GM18499 (cell line): Measurements from ENCODE around the gene EOMES.
A peak's percentile ranks its signal among the peaks of the same experiment; 100 is the strongest.

Experiments
- ATAC-seq: cut with Tn5 transposase; IDR thresholded peaks from one replicate; pipeline ENCODE4 v1.9.1; 2021; ENCODE audit warnings: moderate number of reproducible peaks; ENCODE audit not compliant: insufficient read depth, unreplicated experiment

Gene EOMES

DNA sequence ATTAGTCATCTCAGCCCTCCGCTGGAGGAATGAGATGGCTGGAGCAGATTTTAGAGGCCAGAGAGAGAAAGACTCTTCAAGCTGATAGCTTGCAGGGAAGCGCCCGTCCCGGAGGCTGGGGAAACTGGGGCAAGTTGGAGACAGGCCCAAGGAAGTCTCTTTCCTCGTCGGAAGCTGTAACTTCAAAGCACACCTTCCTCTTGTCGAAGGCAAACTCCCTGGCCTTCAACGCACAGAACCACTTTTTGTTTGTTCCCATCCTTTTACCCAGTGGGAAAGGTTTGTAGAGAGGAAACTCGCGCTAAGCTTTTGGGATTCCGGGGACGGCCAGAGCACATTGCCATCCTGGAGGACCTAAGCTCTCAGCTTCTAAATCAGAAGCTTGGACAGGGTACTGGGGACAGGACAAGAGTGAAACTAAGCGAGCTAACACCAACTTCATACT, 900 bp upstream of the EOMES start:
- ATAC-seq: no peak

DNA sequence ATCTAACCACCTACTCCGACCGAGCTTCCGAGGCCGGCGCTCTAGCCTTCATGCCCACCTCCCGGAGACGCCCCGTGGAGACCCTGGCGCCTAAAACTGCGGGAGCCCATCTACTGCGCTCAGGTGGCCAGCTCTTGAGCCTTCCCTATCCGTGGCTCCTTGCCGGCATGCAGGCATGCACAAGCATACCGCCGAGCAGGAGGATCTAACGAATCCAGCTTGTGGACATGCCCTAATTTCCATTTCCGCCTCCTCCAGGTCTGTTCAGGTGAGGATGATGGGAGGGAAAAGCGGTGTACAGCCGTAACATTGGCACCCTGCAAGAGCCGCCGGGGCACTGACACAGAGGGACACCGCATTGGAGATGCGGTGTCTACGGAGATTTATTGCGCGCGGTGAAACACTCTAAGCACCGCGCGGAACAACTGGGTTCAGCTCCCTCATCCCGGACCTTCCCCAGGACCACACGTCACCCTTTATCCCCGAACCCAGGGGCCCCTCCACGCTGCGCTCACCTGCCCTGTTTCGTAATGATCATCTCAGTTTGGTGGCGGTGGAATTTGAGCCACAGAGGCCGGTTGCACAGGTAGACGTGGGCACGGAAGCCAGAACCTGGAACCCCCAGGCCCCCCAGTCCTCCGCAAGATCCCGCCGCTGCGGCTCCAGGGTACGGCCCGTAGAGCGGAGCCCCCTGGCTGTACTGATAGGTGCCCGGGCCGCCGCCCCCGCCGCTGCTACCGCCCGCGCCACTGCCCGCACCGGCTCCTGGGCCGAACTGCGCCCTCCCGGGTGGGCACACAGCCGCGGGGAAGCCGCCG, 1.0 kb downstream of the EOMES start:
- ATAC-seq: no peak

DNA sequence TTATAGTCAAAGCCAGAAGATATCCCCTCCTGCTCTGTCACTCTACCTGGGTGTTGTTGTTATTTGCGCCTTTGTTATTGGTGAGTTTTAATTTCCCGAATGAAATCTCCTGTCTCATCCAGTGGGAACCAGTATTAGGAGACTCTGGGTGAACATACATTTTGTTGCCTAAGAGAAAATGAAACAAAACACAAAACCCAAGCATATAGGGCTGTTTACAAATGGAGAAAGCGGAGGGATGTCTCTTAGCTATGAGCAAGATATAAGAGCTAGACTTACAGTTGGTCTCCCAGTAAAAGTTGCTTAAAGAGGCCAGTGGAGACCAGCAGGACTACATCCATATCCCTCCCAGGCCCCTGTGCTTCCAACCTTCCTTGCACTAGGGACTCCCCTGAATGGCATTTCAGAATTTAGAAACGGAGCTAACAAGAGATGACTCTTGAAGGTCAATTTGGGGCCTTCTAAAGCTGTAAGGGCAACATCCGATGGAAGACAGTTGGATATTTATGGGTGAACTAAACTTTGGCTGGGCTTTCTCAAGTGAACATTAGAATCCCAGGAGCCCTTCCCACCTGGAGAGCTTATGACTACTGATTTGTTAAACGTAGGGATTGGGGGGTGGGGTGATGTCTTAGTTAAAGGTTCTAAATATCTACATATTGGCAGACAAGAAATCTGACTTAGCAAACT, 2.7 kb downstream of the EOMES start:
- no peak for ATAC-seq

DNA sequence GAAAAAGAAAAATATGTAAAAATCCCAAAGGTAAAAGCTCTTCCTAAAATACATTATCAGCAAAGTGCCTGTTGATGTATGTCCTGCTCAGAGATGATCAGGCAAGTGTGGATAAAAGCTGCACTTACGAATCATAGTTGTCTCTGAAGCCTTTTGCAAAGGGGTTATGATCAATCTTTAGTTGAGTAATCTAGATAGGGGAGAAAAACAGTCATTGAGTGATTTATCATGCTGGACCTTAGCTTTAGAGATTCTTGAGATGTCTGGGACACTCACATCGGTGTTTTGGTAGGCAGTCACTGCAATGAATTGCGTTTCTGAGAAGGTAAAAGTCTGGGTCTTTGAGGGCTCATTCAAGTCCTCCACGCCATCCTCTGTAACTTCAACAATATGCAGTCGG, 3.7 kb downstream of the EOMES start:
- ATAC-seq: no peak

DNA sequence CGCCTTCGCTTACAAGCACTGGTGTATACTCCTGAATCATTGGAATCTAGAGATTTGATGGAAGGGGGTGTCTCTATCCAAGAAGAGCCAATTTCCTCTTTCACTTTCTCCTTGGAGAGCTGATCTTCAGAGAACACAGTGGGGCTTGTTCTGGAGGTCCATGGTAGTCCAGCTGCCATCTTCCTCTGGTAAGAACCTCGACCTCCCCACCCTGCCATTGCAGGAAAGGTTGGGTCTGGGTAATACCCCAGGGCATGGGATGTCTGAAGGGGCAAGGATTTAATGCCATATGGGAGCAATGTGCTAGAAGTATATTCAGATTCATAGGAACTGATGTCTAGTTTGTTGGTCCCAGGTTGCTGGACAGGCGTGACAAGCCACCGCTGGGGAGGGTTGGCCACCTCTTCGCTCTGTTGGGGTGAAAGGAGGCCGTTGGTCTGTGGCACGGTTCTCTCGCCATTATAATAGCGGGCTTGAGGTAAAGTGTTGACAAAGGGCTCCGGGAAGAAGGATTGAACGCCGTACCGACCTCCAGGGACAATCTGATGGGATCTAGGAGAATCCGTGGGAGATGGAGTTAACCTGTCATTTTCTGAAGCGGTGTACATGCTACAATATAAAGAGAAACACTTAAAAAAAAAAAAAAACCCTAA, 4.8 kb downstream of the EOMES start:
- no peak for ATAC-seq

DNA sequence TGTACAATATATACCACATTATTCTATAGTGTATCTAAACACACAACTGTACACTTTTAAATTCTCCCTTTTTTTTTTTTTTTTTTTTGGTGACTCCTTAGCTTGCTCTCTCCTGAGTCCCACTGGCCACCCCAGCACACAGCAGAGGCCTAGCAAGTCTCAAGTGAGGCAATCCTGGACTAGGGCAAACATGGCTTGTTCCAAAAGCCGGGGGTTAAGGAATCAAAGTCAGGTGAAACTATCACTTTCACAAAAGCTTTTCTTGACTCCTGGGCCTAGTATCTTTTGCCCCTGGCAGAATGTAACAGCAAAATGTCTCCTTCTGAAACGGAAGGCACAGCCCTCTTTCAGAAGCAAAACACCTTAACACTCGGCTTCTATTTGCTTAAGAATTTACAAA, 5.8 kb downstream of the EOMES start:
- no peak for ATAC-seq

DNA sequence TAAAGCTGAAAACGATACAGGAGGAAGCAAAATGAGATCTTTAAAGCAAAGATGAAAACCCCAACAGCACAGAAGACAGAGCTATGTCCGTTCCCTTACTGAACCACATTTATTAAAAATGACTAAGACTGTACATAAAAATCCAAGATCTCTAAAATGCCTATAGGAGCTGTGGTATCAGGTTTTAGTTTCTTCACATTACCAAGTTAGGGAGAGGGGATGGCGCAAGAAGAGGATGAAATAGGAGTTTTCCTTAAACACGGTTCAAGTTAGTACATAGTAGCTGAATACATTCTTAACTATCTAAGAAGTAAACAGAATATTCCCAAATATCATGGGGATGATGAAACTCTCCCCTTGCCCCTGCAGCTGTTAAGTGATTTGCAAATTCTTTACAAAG, 6.3 kb downstream of the EOMES start:
- no peak for ATAC-seq

DNA sequence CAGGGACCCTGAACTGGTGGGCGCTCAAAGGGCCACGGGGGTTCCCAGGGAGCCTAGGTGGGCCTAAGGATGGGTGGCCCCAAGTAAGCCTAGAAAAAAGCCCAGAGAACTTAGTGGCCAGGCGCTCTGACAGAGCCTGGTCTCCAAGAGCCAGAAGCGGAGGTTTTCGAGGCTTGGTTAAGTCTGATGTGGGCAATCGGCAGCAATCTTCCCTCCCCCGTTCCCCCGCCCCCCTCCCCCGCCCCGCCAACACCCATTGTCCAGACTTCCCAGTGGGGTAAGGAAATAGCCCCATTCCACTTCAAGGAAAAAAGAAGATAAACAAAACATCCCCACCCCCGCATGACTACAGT, 6.7 kb downstream of the EOMES start:
- no peak for ATAC-seq

DNA sequence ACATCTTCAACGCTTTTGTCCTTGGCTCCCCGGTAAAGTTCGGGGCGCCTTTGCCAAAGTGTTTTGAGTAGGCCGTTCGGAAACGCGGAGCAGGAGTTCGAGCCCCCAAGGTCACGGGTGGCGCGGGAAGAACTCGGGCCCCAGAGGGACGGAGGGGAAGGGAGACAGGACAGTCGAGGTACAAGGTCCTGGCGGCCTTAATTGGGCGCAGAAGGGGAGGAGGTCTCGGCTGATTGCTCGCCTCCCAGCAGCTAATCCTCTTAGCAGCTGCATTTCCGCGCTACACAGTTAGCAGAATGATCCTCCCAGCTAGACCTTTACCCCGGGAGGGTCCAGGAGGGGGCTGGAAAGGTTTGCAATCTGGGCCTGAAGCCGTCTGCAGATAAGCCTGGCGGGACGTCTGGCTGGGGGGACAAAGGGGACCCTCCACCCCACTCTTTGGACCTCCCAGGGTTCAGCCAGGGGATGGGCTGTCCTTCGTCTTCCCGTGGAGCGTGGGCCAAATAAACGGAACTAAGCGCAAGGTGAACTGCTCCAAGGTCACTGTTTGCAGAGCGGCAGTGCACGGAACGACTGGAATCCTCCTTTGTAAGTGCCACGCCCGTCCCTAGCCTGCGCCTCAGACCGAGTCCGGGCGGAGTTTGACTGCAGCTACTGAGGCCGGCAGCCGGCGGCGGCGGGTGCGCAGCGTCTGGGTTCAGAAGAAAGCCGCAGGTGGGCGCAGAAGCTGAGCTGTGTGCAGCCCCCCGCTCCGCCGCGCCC, 7.2 kb downstream of the EOMES start:
- ATAC-seq: no peak

DNA sequence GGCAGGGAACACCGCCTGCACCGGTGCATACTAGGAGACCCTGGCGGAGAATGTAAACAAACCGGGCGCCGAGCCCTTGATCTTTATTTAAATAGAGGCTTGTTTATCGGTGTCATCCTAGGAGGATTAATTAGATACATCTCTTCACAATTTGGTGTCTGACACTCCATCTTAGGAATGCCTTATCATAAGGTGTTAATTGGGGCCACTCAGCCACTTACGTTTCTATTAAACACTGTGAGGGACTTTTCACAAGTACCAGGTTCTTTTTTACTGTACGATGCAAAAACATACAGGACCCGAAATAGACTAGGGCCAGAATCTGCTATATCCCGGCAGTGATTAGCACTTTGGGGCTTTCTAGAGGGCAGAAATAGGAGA, 8.0 kb downstream of the EOMES start:
- ATAC-seq: no peak

DNA sequence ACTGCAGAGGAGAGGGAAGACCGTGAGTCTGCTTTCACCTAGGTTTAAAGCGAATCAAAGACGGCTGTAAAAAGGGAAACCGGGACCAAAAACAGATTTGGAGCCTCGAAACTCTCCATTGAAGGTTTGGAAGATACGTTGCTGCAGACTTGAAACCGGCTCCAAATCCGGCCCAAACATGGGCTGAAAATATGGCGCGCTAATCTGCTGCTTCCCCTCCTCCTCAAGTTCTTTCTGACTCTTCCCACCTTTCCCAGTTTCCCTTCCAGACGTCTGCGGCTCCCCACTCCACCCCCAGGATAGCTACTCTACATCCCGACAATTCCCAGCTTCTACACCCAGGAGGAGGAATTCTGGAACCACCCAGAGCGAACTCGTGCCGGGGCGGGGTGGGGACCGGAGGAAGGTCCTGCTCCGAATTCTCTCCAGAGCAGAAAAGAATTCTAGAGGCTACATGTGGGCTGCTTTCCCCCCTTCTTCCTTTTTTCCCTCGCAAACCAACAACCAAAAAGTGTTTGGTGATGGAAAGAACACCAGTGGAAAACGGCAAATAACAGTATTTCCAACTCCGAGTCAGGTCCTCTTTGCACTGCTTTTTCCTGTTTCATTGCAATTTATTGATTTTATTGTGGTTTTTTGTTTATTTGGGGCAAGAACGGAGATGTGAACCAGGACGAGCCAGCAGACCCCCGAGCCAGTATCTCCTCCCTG, 8.5 kb downstream of the EOMES start:
- ATAC-seq: no peak

DNA sequence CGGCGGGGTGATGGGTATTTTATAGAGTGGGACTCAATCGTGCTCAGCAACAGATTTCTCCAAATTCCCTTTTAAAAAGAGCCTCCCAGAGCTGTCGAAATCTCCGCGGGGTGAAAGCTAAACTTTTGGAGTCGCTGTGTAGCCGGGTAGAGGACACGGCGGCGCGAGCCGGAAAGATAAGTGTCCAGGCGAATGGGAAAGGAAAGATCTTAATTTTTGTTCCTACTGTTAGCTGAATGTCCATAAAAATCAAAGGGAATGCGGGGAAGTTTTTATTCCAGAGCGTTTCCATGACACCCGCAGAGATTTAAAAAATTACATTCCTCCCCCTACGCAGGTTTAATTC, 9.1 kb downstream of the EOMES start:
- no peak for ATAC-seq

DNA sequence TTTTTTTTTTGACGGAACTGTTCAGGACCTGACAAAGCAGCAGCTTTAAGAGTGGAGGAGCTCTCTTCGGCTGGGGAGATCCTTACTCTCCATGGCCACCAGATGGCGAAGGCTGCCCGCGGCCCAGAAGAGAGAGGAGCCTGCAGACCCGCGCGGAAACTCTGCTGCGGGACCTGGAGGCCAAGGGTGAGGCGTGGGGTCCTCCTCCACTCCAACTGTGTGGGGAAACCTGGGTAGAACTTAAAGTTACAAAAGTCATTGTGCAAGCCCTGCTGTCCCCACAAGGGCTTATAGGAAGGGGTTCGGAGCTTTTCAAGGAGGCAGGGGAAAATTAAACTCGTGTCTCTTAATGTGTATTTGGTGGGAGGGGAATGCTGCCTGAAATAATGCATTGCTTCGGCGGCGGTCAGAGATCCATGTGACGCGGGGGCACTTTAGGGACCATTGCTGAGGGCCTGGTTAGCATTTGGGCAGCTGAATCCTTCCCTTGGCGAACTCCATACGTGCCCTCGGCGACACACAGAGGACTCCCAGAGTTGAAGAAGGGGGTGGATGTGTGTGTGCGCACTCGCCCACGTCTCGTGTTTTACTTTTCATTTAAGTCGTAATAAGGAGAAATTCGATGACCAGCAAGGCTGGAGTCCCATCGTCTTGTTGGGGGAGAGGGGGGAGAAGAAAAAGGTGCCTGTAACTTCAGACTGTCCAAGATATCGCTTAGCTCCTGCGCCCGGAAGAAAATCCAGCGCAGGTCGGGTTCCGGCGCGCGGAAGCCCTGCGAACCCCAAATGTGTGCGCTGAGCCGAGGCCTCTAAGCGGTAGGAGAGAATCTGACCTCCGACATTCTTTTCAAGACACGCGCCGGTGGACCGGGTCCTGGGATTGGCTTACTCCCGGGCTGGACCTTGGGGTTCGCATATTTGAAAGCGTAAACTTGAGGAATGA, 9.7 kb downstream of the EOMES start:
- ATAC-seq: peak; percentile 94

DNA sequence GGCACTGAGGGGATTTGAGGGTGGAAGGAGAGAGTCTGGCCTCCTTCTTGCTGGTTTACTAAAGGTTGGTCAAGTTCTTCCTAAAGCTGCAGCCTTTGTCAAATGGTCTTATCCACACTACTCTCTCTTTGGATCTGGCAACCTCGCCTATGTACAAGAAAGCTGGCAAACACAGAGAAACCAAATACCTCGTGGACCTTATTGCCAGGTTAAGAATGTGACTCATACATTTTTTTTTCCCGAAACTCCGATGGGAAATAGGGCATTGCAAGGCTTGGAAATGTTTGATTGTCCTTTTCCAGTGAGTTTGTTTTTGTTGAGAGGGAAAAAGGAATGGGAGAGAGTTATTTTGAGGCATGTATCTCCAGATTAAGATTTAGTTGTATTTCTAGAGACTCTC, 13.9 kb downstream of the EOMES start:
- ATAC-seq: no peak

DNA sequence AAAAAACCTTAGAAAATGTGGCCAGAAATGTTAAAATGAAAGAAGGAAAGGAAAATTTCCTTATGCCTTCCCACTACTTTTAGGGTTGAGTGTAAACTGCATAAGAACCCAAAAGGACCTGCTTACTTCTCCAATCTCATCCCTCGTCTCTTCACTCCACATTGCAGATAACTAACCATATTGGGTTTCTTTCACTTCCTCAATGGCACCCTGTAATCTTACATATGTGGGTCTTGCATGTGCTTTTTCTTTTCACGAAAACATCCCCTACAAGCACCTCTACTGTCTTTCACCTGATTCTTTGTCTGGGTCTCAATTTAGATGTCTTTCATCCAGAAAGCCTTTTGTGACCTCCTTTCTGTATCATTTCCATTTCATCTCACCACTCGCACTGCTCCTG, 23.1 kb downstream of the EOMES start:
- ATAC-seq: peak; percentile 73

DNA sequence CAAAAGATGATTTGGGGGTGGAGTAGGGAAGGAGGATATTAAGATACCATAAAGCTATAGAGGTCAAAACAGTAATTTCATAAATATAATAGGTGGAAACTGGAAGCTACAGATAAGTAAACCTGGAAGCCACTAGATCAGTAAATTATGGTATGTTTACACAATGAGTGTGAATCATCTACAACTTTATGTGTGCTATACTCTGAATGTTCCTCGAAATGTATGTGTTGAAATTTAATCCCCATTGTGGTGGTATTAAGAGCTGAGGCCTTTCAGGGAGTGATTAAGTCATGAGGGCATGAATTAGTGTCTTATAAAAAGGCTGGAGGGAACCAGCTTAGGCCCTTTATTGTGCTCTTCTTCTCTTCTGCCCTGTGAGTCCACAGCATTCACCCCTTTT, 25.2 kb downstream of the EOMES start:
- no peak for ATAC-seq

DNA sequence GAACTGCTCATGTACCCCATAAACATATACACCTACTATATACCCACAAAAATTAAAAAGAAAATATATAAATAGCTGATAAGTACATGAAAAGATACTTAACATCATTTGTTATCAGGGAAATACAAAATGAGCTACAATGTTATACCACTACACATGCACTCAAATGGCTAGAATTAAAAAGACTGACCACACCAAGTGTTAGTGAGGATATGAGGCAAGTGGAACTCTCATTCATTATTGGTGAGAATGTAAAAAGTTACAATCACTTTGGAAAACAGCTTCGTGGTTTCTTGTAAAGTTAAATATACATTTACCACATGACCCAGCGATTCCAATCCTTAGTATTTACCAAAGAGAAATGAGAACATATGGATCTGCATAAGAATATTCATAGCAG, 26.5 kb downstream of the EOMES start:
- no peak for ATAC-seq

DNA sequence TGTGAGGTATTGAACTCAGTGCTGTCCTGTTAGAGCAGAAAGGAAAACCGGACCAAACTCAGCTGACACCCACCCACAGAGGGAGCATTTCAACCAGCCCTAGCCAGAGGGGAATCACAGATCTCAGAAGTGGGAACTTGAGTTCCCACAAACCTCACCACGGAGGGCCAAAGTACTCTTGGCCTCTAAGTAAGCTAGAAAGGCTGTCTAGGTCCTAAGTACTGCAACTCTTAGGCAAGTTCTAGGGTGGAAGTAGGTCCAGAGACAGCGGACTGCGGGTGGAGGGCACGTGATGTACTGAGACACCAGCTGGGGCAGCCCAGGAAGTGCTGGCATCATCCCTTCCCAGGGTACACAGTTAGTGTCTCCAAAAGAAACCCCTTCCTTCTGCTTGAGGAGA, 34.1 kb downstream of the EOMES start:
- ATAC-seq: no peak

DNA sequence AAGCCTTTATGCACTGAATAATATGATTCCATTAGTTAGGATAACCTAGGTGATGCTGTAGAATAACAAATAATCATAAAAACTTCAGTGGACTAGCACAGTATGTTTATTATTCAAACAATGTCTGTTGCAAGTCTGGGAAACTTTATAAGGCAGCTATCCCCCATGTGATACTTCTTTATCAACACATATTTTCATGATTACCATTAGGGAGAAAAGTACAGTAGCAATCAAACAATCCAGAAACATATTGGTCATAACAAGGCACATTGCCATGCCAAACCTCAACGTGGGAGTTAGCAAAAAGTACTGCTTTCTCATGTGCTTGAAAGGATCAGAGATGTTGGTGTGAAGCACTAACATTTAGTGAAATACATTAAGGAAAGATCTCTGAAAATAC, 35.5 kb downstream of the EOMES start:
- ATAC-seq: no peak
